NCI-H1417 treated with DMSO at 0.1 percent for 48 hours (cell line): ENCODE results near the gene MYO1A.
"Not testable (repeated sequence)": the region's sequence is repeated elsewhere in the genome, so short reads cannot be mapped to it uniquely, and the experiment has no call there.

Source experiments
- DNase-seq: peaks from one replicate; lab custom pipeline; 2025; lab: John Stamatoyannopoulos, UW

MYO1A gene

DNA sequence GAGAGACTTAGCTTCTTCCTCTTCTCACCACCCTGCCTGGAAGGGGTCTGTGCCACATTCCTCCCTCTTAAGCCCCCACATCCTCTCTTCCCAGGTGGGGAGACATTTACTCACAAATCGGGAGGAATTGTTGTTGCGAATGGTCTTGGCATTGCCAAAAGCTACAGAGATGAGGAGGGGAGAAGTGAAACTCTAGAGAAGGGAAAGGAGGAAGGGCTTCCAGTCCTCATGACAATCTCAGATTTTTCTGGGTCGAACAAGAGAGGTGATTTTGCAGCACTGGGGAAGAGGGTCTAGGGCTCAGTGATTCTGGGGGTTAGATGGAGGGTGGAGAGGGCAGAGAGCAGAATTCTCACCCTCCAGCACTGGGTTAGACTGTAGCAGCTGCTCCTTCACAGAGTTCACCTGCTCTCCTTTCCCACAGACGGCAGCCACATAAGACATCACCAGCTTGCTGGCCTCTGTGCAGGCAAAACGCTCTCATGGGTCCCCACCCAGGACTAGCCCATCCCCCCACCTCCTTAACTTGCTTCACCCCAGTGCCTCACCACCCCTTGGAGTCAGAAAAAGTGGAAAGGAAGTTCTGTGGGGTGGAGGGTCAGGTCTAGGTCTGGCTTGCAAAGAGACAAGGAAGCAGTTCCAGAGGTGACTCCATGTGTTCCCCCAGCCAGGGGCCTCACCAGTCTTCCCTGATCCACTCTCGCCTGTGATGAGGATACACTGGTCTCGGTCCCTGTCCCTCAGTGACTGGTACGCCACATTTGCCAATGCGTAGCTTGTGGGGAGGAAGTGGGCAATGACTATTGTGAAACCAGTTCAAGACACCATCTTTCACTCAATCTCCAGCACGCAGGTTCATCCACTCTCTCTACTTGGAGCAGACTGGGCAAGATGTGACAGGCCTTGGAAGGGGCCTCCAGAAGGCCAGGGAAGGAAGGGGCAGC, 2.7 kb downstream of the MYO1A start:
- no peak for DNase-seq

DNA sequence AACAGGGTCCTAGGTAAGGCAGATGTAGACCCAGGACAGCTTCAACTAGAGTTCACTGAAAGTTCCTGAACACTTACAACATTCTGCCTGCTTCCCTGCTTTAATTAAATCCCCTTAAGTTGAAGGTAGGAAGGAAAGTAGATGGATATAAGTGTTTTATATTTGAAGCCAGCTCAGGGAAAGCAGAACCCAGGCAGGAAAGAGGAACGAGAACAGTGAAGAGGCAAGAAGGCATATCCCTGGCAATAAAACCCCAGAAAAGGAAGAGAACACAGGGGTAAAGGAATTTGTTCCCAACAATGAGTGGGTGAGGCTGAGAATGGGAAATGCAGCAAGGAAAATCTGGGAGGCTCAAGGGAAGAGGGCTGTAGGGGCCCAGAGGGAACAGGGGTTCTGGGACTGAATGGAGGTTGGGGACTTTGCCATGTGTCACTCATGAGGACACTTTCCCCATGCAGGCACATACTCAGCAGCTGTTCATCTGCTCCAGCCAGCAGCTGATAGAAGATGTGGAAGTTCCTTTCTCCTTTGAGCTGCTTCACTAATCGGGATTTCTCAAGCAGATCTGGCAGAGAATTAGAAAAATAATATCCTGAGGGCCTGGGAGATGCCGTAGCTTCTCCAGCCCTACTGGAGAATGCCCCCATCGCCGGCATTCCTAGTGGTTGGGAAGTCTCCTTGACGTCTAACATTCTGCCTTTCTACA, 3.7 kb downstream of the MYO1A start:
- DNase-seq = no peak

DNA sequence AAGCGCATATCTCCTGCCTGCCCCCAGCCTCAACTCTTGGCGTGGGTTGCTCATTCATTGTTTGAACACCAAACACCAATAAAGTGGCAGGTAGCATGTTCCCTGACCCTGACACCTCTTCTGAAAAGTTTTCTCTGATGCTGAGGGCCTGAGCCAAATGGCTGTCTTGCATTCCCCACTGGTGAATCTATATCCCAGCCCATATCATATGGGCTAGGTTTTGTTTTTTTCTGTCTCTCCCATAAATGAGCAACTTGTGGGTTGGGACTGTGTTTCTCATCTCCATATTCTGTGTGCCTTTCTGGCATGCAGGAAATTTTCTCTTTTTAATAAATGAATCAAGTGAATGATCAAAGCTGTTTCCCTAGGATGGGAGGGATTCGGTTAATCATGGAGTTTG, 5.0 kb downstream of the MYO1A start:
- DNase-seq = no peak

DNA sequence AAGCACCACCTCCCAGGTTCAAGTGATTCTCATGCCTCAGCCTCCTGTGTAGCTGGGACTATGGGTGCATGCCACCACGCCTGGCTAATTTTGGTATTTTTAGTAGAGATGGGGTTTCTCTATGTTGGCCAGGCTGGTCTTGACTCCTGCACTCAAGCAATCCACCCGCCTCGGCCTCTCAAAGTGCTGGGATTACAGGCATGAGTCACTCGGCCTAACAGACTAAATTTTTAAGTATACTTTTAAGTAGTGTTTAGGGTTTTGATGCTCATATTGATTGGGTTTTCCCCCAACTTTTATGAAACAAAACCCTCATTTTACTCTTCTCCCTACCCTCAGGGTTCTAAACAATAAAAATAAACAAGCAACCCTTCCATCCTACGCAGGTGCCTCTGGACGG, 5.5 kb downstream of the MYO1A start:
- DNase-seq = no peak

DNA sequence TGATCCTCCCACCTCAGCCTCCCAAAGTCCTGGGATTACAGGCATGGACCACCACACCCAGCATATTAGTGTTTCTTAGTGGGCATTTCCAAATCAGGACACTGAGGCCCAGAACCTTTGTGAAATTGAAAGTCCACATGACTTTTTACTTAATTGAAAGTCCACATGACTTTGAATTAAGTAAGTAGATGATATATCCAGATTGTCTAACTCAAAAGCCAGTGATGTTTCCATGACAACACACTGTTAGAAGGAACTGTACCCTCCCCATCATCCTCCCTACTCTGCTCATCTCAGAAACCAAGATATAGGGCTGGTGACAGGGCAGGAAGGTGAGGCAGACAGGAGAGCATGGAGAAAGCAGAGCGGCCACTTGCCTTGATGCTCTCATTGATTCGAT, 7.2 kb downstream of the MYO1A start:
- DNase-seq = no peak

DNA sequence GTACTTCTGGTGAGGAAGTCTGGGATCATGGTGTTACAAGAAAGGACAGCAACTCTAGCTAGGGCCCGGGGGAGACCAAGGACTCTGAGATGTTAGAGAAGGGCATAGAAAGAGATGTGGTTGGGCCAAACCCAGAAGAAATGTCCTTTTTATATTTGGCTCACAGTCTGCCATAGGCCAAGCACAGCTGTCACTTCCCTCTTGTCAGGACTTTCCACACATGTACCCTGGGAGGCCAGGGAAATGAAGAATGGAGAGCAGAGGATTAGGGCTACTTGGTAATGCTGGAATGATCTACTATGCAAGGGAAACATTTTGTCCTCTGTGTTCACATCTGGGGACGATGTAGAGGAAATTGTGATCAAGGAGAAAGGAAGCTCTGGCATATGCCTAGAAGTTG, 9.2 kb downstream of the MYO1A start:
- DNase-seq = no peak

DNA sequence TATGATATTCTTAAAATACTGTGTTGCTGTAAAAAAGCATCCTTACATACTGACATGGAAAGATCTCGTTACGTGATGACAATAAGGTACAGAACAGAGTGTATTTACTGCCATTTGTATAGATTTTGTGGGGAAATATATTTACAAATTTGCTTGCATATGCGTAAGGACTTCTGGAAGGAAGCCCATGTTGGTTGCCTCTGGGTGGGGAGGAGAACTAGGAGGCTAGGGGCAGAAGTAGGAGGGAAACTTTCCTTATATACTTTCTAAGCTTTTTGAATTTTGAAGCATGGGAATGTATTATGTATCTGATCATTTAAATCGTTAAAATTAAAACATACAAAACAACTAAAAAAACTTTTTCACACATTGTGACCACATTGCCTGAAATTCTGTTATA, 9.7 kb downstream of the MYO1A start:
- no peak for DNase-seq

DNA sequence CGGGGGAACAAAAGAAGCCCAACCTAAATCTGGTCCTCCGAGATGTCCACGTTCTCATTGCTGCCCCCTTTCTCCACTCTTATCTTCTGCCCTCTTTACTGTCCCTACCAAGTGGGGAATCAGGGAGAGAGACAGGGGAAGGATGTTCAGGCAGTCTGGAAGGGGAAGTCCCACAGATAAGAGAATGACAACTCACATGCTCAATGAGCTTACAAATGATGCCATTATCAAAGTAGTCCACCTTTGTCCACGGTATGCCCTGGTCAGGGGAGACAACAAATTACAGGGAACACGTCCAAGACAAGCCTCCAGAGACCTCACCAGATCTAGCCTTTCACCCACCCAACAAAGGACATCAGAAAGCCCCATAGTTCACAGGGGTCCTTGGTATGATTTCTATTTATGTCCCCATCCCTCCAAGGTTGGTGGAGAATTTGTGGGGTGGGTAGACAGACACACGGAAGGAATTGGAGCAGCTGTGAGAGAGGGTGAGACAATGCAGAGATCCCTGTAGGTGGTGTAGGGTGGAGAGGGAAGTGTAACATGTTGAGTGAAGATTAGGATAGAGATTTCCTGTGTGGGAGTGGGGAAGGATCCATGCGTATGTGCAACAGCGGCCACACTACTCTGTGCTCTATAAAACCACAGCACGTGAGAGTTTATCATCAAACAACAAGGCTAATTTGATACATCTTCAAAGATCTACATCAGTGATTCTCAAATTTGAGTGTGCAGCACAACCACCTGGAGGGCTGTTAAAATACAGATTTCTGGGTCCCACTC, 10.7 kb downstream of the MYO1A start:
- no peak for DNase-seq

DNA sequence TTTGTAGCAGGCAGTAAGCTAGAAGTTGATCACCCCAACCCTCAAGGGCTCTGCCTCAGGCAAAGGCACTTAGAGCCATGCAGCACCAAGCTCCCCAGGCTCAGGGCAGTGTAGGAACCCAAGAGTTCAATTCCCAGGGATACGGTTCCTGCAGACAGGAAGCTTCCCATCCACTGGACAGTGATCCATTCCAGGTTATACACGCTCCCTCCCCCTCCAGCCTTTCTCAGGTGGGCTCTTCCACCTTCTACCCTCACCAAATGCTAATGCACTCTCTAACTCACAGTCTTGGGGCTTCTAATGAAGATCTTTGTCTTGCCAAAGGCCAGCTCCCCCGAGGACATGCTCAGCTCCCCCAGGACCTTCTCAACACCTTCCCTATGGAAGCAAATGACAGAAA, 12.7 kb downstream of the MYO1A start:
- DNase-seq = no peak

DNA sequence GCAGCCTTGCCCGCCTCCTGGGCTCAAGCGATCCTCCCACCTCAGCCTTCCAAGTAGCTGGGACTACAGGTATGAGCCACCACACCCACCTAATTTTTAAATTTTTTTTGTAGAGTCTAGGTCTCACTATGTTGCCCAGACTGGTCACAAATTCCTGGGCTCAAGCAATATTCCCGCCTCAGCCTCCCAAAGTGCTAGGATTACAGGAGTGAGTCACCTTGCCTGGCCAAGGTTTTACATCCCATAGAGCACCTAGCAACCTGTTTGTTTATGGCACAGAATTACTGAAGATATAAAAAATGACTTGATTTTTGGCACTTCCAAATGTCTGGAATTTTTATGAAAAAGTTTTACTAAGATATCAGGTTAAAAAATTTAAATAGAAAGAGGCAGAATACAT, 16.5 kb downstream of the MYO1A start:
- no peak for DNase-seq

DNA sequence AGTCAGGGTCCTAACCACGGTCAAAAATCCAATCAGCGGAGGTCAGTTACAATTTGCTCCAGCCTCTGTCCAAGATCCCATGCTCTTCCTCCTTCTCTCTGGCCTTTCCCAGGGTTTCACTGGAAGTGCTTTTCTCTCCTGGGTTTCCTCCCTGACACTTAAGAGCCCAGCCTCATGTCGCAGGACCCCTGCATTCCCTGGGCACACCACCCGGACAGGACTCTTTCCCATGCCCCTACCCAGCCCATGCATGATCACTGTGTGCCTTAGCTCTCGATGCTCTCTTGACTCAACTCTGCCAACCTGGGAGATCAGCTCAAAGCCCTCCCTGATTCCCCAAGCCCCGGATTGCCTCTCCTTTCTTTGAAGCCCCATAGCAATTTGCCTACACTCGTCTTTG, 18.1 kb downstream of the MYO1A start:
- no peak for DNase-seq

DNA sequence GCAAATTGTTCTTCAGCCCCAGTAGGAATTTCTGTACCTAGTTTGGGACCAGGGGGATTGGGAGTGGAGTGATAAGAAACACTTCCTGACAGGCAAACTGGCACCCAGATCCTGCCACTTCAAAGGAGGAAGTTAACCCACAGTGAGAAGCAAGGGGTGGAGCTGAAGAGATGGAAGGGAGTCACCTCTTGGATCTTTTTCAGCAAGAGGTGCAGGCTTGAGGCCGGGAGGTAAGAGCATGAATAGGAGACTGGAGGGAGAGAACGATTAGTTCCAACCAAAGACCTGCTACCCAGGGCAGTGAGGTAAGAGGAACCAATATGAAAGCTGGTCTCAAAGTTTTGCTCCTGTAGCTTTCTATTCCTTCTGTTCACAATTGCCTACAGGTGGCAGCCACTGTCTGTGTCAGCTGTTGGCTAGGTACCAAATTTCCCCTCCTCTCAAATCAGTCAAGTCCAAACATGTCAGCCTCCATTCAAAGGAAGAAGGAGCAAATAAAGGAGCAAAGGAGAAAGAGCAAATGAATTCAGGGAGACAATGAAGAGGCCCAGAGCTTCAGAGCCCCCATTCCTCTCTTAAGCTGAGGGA, 18.7 kb downstream of the MYO1A start:
- peak; percentile 39 for DNase-seq

DNA sequence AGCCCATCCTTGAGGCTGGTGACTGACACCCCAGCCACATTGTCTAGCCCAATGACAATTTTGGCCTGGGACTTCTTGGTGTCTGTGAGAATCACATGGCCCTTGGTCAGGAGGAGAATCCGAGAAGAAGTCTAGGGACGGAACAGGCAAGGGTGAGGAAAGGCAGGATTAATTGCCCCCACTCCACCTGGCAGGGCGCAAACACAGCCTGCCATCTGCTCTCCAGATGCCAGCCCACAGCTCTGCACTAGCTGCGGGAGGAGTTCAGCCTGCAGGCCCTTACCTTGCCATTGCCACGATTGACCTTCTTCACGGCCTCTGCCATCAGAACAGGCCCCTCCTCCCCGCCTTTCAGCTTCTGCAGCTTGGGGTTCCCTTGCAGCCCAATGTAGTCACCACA, 20.5 kb downstream of the MYO1A start:
- no peak for DNase-seq

DNA sequence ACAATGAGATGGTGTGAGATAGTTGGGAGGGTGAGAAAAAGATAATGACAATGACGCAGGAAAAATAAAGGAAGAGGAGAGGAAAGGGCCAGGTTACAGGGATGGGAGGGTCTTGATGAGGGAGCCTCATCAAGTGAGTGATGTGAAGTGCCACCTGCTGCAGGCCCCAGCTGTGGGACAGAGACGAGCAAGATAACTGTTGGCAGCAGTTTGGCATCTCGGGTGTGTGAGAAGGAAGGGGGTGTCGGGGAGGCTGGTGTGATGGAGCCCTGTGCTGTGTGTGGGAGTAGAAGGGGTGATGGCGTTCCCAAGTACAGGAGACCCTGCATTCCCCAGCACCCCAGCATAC, 22.1 kb downstream of the MYO1A start:
- no peak for DNase-seq

DNA sequence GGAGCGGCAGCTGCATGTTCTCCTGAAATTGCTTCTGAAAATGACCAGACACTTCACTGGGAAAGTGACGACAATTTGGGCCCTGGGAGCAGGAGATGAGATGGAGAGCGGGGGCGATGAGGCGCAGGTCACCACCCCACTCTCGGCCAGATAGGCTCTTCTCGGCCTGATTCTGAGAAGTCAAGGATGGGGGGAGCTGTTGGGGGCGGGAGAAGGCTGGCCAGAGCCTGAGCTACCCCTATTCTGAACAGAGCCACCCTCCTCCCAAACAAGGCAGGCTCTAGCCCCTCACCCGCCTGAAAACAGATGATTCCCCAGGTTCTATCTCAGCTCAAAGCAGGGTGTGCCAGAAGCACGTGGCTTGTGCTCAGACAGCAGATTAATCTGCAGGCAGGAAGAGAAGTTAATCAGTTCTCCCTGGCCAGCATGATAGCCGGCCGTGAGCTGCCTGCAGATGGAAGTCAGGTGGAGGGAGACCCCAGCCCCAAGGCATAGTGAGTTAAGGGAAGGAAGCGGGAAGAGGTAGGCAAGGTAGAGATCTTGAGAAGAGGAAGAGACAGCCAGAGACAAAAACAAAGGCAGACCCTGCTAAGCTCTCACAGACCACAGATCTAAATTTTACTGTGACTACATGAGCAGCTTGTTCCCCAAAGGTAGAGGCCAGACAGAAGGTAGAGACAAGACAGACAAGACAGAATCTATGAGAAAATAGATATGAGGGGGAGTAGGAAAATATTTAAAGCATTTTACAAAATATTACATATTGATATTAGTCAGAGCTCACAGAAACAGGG, 22.7 kb downstream of the MYO1A start:
- no peak for DNase-seq

DNA sequence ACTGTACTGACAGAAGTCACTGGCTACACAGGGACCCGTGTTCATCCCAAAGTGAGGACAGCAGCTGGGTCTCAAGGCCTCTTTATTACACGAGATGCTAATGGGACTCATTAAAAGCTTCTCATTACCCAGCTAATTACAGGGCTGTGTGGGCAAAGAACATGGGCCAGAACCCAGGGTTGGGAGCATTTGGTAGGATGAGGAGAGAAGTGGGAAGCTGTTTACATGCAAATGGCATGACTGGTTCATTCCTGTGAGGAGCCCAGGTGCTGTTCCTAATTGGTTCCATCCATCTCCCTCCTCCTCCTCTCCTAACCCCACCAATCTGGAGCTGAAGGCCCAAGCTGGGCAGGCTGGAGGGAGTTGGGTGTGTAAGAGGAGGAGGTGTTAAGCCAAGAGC, 24.7 kb downstream of the MYO1A start:
- no peak for DNase-seq

DNA sequence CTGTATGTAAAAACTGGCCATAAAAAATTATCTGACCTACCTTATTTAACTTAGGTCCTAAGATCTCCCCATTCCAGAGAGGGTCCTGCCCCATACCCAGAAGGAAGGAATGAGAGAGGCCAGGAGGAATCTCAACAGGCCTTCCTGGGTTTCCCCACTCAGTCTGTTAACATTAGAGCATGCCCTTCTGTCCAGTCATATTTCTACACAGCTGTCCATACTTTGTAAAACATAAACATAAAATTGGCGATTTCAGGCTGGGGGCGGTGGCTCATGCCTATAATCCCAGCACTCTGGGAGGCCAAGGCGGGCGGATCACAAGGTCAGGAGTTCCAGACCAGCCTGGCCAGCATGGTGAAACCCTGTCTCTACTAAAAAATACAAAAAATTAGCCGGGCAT, 27.6 kb downstream of the MYO1A start:
- DNase-seq = not testable (repeated sequence)

DNA sequence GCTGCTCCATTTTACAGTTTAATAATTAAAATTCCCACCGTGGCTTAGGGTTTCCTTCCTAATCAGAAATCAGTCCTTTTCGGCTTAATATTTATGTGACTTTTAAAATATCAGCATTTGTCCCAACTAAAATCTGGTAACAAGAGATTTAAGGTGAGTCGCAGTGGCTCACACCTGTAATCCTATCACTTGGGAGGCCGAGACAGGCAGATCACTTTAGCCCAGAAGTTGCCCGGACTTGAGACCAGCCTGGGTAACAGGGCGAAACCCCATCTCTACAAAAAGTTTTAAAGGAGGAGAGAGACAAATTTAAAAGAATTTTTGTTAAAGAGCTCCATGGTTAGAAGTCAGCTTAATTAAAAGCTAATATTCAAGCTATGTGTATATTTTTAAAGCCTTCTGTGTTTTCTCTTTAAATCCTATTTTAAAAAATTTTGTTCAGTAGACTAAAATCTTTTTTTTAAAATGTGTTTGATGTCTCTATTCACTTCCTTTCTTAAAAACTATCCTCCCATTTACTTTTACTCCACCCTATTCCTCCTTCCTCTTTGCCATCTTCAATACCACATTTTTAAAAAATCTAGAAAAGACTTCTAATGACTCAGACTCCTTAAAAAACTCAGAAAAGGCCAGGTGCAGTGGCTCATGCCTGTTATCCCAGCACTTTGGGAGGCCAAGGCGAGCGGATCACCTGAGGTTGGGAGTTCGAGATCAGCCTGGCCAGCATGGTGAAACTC, 29.8 kb downstream of the MYO1A start:
- DNase-seq = no peak

DNA sequence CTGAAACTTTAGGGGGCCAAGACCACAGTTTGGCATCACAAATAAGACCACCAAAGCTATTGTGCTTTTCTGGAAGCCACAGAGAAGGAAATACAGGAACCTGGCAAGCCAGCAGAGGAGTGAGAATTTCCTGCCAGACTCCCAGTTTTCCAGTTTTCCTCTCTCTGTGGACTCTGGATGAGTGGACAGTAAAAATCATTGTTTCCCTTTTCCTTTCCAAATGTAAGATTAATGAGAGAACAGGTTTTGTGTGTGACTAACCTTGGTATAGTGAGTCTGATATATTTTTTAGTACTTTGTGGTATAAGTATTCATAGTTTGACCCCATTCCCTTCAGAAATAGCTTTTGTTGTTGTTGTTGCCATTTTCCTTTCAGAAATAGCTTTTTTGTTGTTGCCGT, 31.0 kb downstream of the MYO1A start:
- no peak for DNase-seq

DNA sequence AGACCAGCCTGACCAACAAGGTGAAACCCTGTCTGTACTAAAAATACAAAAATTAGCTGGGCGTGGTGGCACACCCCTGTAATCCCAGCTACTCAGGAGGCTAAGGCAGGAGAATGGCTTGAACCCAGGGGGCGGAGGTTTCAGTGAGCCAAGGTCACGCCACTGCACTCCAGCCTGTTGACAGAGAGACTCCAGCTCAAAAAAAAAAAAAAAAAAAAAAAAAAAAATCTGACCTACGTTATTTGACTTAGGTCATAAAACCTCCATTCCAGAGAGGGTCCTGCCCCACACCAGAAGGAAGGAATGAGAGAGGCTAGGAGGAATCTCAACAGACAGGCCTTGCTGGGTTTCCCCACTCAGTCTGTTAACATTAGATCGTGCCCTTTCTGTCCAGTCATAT, 31.6 kb downstream of the MYO1A start:
- not testable (repeated sequence) for DNase-seq

DNA sequence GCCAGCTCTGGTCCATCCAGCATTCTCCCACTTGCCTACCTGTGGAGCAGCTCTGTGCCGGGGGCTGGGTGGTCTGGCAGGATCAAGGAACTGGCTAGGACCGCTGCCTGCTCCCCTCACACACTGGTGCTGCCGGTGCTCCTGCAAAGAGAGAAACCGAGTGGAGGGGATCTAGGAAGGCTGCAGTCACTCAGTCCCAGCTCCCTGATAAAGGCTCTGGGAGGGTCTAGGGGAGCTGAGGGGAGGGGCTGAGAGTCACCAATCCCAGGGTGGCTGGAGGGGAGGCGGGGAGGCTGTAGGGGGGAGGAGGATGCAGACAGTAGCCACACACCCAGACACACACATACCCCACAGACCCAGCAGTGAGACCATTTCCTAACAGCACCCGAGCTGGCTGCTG, 33.6 kb downstream of the MYO1A start, which contains the start of gene TAC3:
TSS of gene TAC3 (minus strand) at position 182 of the 400 bp plus-strand sequence. CDS start 732 bp downstream, outside the sequence.
- DNase-seq = no peak
